Parathyroid adenoma (tissue), 2 donors: ENCODE data around the gene FBLN2.

Experiments used
- H2AFZ ChIP-seq: fragments of 300-600 bp; sonication (generic); one replicate; pipeline ENCODE4 v1.7.0; 2017; ENCODE audit warnings: antibody characterized with exemption, mild to moderate bottlenecking
- H3K27ac ChIP-seq: fragments of 300-600 bp; sonication (generic); one replicate; pipeline ENCODE4 v1.7.0; 2017
- H3K27me3 ChIP-seq: fragments of 300-600 bp; sonication (generic); one replicate; pipeline ENCODE4 v1.7.0; 2017; ENCODE audit warnings: low read length; ENCODE audit not compliant: control insufficient read depth, insufficient read depth
- H3K36me3 ChIP-seq: fragments of 300-600 bp; sonication (generic); one replicate; pipeline ENCODE4 v1.7.0; 2017; ENCODE audit warnings: low read length; ENCODE audit not compliant: control insufficient read depth, insufficient read depth
- H3K4me1 ChIP-seq: fragments of 300-600 bp; sonication (generic); one replicate; pipeline ENCODE4 v1.7.0; 2017; ENCODE audit warnings: control low read depth
- H3K4me2 ChIP-seq: fragments of 300-600 bp; sonication (generic); one replicate; pipeline ENCODE4 v1.7.0; 2017; ENCODE audit warnings: low read length
- H3K4me3 ChIP-seq: fragments of 300-600 bp; sonication (generic); one replicate; pipeline ENCODE4 v1.7.0; 2017; ENCODE audit warnings: low read depth, low read length
- H3K79me2 ChIP-seq: fragments of 300-600 bp; sonication (generic); one replicate; pipeline ENCODE4 v1.7.0; 2017; ENCODE audit warnings: control low read depth
- H3K9ac ChIP-seq: fragments of 300-600 bp; sonication (generic); one replicate; pipeline ENCODE4 v1.7.0; 2017; ENCODE audit warnings: mild to moderate bottlenecking
- H3K9me3 ChIP-seq: fragments of 300-600 bp; sonication (generic); one replicate; pipeline ENCODE4 v1.7.0; 2017; ENCODE audit warnings: low read length; ENCODE audit not compliant: control insufficient read depth
- CTCF ChIP-seq: fragments of 300-600 bp; sonication (generic); IDR thresholded peaks from one replicate; pipeline ENCODE4 v1.7.0; 2017; ENCODE audit warnings: antibody characterized with exemption, mild to moderate bottlenecking
- donor health status: primary hyperparathyroidism.

FBLN2 gene

DNA sequence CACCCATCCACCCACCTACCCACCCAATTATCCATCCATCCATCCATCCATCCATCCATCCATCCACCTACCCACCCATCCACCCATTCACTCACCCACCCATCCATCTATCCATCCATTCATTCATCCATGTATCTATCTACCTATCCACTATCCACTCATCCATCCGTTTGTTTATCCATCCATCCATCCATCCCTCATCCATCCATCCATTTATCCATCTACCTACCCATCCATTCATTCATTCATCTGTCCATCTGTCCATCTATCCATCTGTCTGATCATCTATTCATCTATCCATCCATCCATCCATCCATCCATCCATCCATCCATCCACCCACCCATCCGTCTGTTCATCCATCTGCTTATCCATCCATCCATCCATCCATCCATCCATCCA, 65.7 kb downstream of the FBLN2 start:
- TF ChIP-seq CTCF, result no peak
- Histone ChIP-seq H3K9me3 (no peaks in the 10 kb centered on the region), H3K36me3 (no peaks in the 10 kb centered on the region)

DNA sequence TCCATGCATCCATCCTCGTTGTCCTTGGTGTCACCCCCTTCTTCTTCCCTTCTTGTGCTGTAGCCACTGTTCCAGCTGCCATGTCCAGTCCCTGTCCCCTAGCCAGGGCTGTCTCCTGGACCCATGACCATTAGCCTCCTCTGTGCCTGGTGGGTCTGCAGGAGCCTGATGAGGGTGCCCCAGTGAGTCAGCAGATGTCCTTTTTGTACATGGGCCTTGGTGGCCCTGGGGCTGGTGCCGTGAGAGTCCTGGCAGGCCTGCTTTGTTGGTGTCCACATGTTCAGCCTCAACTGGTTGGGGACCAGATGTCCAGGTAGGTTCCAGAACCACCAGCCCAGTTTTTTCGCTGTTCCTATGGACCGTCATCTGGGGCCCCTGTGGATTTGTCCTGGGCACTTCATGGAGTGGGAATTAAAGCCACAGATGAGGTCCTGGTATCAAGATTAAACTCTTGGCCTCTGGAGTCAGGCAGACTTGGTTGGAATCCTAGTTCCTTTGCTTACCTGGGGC, 66.1 kb downstream of the FBLN2 start:
- Histone ChIP-seq H3K36me3 (no peaks in the 10 kb centered on the region), H3K4me1 (no peaks in the 10 kb centered on the region), H3K27ac (no peak overlapping the region), H3K9ac (no peak overlapping the region), H3K79me2 (no peaks in the 10 kb centered on the region), H3K4me2 (no peak overlapping the region), H3K4me3 (no peak overlapping the region), H2AFZ (no peak overlapping the region), H3K27me3 (no peaks in the 10 kb centered on the region), H3K9me3 (no peaks in the 10 kb centered on the region)
- TF ChIP-seq CTCF, result no peak

More for the DNA sequence above, 65.7 kb downstream of the FBLN2 start:
- Histone ChIP-seq H3K4me1 (no peaks in the 10 kb centered on the region), H3K27me3 (no peaks in the 10 kb centered on the region), H2AFZ (no peak overlapping the region), H3K4me2 (no peak overlapping the region), H3K79me2 (no peaks in the 10 kb centered on the region), H3K4me3 (no peak overlapping the region), H3K27ac (no peak overlapping the region), H3K9ac (no peak overlapping the region)

- Histone ChIP-seq H3K4me2 (no peak overlapping the region), H3K79me2 (no peaks in the 10 kb centered on the region), H2AFZ (no peak overlapping the region), H3K4me3 (no peak overlapping the region), H3K27me3 (no peaks in the 10 kb centered on the region), H3K36me3 (no peaks in the 10 kb centered on the region), H3K9me3 (no peaks in the 10 kb centered on the region), H3K4me1 (no peaks in the 10 kb centered on the region), H3K9ac (no peak overlapping the region), H3K27ac (no peak overlapping the region)
- TF ChIP-seq CTCF, result no peak
These were observed 67.4 kb downstream of the FBLN2 start for GRCh38 chr3:13616359-13616758.

DNA sequence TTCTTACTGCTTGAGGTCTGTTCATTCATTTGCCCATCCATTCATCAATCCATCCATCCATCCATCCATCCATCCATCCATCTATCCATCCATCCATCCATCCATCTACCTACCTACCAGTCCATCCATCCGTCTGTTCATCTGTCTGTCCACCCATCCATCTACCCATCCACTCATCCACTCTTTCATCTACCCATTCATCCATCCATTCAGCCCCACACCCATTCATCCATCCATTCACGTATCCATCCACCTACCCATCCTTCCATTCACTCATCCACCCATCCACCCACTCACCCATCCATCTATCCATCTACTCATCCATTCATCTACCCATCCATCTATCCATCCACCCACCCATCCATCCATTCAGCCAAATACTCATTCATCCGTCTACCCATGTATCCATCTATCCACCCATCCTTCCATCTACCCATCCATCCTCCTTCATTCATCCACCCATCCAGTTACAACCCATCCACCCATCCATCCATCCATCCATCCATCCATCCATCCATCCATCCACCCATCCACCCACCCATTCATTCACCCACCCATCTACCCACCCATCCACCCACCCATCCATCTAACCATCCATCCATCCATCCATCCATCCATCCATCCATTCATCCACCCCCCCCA, 68.3 kb downstream of the FBLN2 start:
- no peak for TF ChIP-seq CTCF
- H3K4me3 ChIP-seq, result no peak overlapping the region
- H3K27ac ChIP-seq, result no peak overlapping the region
- H3K27me3 ChIP-seq, result no peaks in the 10 kb centered on the region
- no peak overlapping the region for H3K9ac ChIP-seq
- H3K4me1 ChIP-seq, result no peaks in the 10 kb centered on the region
- no peaks in the 10 kb centered on the region for H3K36me3 ChIP-seq
- H3K9me3 ChIP-seq, result no peaks in the 10 kb centered on the region
- H3K4me2 ChIP-seq, result no peak overlapping the region
- no peaks in the 10 kb centered on the region for H3K79me2 ChIP-seq
- H2AFZ ChIP-seq, result no peak overlapping the region

- Histone ChIP-seq H2AFZ (no peak overlapping the region), H3K36me3 (no peaks in the 10 kb centered on the region), H3K9ac (no peak overlapping the region), H3K4me3 (no peak overlapping the region), H3K9me3 (no peaks in the 10 kb centered on the region), H3K4me1 (no peaks in the 10 kb centered on the region), H3K27me3 (no peaks in the 10 kb centered on the region), H3K4me2 (no peak overlapping the region), H3K27ac (no peak overlapping the region), H3K79me2 (no peaks in the 10 kb centered on the region)
- no peak for TF ChIP-seq CTCF
These were observed 69.1 kb downstream of the FBLN2 start for GRCh38 chr3:13617981-13618380.
